ENCODE results near the gene ANAPC2. TPM values are rescaled to one million over a fixed set of nuclear protein-coding genes. Genes with fewer than 3 reads are reported as not detected.

Gene ANAPC2
- total RNA-seq, 1 experiment from 2014 or later, result 16.8 TPM

DNA sequence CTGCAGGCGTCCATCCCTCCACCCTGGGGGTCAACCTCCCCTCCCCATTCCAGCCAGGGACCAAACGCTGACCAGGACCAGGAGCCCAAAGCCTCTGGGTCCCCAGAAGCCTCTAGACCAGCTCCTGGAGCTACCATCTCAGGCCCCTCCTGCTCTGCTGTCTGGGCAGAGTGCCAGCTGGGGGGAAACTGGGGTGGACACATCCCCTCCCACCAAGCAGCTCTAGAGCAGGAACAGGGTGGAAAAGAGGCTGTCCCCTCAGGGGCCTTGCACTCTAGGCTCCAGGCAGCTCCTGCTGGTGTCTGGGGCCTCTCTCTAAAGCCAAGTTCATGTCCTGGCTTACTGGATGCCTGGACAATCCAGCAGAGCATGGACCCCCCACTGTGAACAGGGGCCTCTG lies 4.5 kb upstream of the ANAPC2 start:
- Histone ChIP-seq H3K36me3 (ENCODE audit: insufficient read depth, low read length) (no peaks in the 10 kb centered on the region), H3K27me3 (ENCODE audit: low read length) (no peaks in the 10 kb centered on the region), H3K4me2 (ENCODE audit: low read depth, low read length, poor library complexity, severe bottlenecking) (no peak overlapping the region), H3K4me1 (ENCODE audit: low read length) (peaks cover 25% of the 10 kb centered on the region), H3K9ac (ENCODE audit: low read length) (no peak overlapping the region), H3K4me3 (ENCODE audit: low read length) (no peak overlapping the region), H3K9me3 (ENCODE audit: low read length) (no peaks in the 10 kb centered on the region), H3K9me2 (replicated peaks; ENCODE audit: insufficient read depth, low read length) (no peaks in the 10 kb centered on the region), H2AFZ (ENCODE audit: low read length) (no peak overlapping the region), H3K79me2 (ENCODE audit: low read length) (peaks cover 45% of the 10 kb centered on the region), H4K20me1 (ENCODE audit: insufficient read depth, low read depth, low read length) (peaks cover 20% of the 10 kb centered on the region; the same call in 1 of the 2 replicates), H3K27ac (ENCODE audit: low read length) (no peak overlapping the region)
- no peak for DNase-seq

DNA sequence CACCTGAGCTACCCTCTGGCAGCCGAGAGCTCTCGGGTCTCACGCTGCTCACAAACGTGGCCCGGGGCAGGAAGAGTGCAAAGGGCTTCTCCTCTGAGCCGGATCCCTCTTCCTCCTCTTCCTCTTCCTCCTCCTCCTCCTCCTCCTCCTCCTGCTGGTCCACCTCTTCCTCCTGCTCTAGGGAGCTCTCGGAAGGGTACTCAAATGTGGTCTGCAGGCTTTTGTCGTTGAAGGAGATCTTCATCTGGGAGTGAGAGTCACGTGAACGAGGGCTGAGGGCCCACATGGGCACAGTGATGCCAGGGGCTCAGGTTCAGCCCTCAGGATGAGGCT lies 4.1 kb upstream of the ANAPC2 start:
- Histone ChIP-seq H3K36me3 (ENCODE audit: insufficient read depth, low read length) (no peaks in the 10 kb centered on the region), H3K9me3 (ENCODE audit: low read length) (no peaks in the 10 kb centered on the region), H3K27me3 (ENCODE audit: low read length) (no peaks in the 10 kb centered on the region), H4K20me1 (ENCODE audit: insufficient read depth, low read depth, low read length) (peaks cover 24% of the 10 kb centered on the region), H2AFZ (ENCODE audit: low read length) (no peak overlapping the region), H3K9me2 (replicated peaks; ENCODE audit: insufficient read depth, low read length) (no peaks in the 10 kb centered on the region), H3K4me2 (ENCODE audit: low read depth, low read length, poor library complexity, severe bottlenecking) (no peak overlapping the region), H3K79me2 (ENCODE audit: low read length) (peaks cover 45% of the 10 kb centered on the region), H3K27ac (ENCODE audit: low read length) (no peak overlapping the region), H3K4me1 (ENCODE audit: low read length) (peaks cover 25% of the 10 kb centered on the region), H3K9ac (ENCODE audit: low read length) (no peak overlapping the region), H3K4me3 (ENCODE audit: low read length) (no peak overlapping the region)
- DNase-seq, result no peak

DNA sequence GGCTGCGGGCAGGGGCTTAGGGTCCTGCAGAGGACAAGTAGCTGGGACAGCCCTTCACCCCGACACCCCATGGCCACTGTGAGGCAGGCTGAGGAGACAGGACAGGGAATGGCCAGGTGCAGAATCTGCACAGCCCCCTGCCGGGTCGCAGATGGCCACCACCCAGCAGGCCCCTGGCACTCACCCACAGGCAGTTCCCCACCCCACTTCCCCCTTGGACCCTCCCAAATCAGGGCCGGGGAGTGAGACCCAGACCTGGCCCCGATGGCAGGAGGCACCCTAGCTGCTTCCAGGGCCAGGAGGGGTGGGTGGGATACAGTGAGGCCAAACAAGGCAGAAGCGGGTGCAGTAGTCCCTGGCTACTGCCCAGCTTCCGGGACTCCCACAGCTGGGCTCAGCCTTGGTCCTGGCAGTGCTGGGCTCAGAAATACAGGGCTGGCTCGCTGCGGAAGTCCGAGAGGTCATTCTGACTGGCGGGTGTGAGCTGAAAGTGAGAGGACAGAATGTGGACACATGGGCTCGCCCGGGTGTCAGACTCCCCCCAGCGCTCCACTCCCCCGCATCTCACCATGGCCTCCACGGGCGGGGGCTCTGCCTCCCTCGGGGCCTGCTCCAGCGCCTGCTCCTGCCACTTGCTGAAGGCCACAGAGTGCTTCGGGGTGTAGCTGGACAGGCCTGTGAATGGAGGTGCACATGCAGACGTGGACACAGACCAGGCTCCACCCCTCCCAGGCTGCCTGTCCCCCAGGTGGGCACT lies 3.5 kb upstream of the ANAPC2 start:
- Histone ChIP-seq H4K20me1 (ENCODE audit: insufficient read depth, low read depth, low read length) (peaks cover 26% of the 10 kb centered on the region), H3K27me3 (ENCODE audit: low read length) (no peaks in the 10 kb centered on the region), H3K9me2 (replicated peaks; ENCODE audit: insufficient read depth, low read length) (no peaks in the 10 kb centered on the region), H3K4me3 (ENCODE audit: low read length) (no peak overlapping the region), H3K79me2 (ENCODE audit: low read length) (peaks cover 46% of the 10 kb centered on the region), H3K9me3 (ENCODE audit: low read length) (no peaks in the 10 kb centered on the region), H3K9ac (ENCODE audit: low read length) (no peak overlapping the region), H3K4me1 (ENCODE audit: low read length) (peaks cover 28% of the 10 kb centered on the region), H3K4me2 (ENCODE audit: low read depth, low read length, poor library complexity, severe bottlenecking) (no peak overlapping the region), H3K36me3 (ENCODE audit: insufficient read depth, low read length) (no peaks in the 10 kb centered on the region), H3K27ac (ENCODE audit: low read length) (no peak overlapping the region), H2AFZ (ENCODE audit: low read length) (no peak overlapping the region)
- no peak for DNase-seq

DNA sequence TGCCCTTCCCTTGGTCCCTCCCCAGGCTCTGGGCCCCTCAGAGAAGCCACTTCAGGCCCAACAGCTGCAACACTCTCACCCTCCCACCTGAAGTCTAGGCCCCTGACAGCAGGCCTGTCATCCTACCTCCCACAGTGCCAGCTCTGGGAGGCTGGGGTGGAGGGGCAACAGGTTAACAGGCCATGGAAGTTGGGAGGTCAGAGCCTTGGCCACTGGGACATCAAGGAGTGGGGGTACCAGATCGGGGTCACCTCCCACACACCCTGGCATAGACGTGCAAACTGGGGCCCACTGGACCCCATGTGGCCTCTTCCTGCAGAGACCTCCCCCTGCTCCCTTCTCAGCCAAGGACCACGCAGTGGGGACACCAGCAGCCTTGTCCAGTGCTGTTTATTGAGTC lies 2.9 kb upstream of the ANAPC2 start:
- H3K27me3 ChIP-seq (ENCODE audit: low read length), result no peaks in the 10 kb centered on the region
- peaks cover 26% of the 10 kb centered on the region for H4K20me1 ChIP-seq (ENCODE audit: insufficient read depth, low read depth, low read length)
- H3K4me2 ChIP-seq (ENCODE audit: low read depth, low read length, poor library complexity, severe bottlenecking), result peak overlapping the region; percentile 77
- H3K9me3 ChIP-seq (ENCODE audit: low read length), result no peaks in the 10 kb centered on the region
- no peak overlapping the region for H3K9ac ChIP-seq (ENCODE audit: low read length)
- H3K4me1 ChIP-seq (ENCODE audit: low read length), result peaks cover 32% of the 10 kb centered on the region
- DNase-seq, result peak; percentile 41
- H3K79me2 ChIP-seq (ENCODE audit: low read length), result peaks cover 44% of the 10 kb centered on the region
- H3K36me3 ChIP-seq (ENCODE audit: insufficient read depth, low read length), result no peaks in the 10 kb centered on the region
- H3K27ac ChIP-seq (ENCODE audit: low read length), result no peak overlapping the region
- H3K4me3 ChIP-seq (ENCODE audit: low read length), result no peak overlapping the region
- no peak overlapping the region for H2AFZ ChIP-seq (ENCODE audit: low read length)
- H3K9me2 ChIP-seq (replicated peaks; ENCODE audit: insufficient read depth, low read length), result no peaks in the 10 kb centered on the region

DNA sequence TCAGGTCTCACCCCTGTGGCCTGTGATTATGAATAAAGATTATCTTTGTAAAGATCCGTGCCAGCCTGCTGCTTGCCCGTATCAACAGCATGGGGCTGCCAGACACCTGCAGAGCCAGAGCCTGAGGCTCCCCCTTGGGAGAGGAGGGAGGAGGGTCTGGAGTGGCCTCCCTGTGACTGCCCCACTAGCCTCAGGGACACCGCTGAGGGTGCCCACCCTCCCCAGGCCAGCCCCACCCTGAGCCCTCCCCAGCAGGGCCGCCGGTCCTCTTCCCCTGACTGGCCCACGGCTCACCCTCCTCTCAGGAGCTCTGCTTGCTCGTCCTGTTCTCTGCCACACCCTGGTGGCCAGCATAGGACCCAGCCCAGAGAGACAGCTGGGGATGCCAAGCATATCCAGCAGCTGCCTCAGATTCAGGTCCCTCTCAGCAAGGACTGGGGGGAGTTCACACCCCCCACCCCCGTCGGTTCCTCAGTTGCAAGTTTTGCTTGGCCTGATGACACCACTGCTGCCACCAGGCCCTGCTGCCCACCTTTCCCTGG lies 2.0 kb upstream of the ANAPC2 start:
- Histone ChIP-seq H3K79me2 (ENCODE audit: low read length) (peaks cover 41% of the 10 kb centered on the region), H3K27ac (ENCODE audit: low read length) (no peak overlapping the region), H3K27me3 (ENCODE audit: low read length) (no peaks in the 10 kb centered on the region), H3K4me1 (ENCODE audit: low read length) (peaks cover 32% of the 10 kb centered on the region), H3K36me3 (ENCODE audit: insufficient read depth, low read length) (no peaks in the 10 kb centered on the region), H3K9me3 (ENCODE audit: low read length) (no peaks in the 10 kb centered on the region), H2AFZ (ENCODE audit: low read length) (no peak overlapping the region), H4K20me1 (ENCODE audit: insufficient read depth, low read depth, low read length) (peaks cover 24% of the 10 kb centered on the region), H3K9ac (ENCODE audit: low read length) (peak overlapping the region; percentile 86), H3K9me2 (replicated peaks; ENCODE audit: insufficient read depth, low read length) (no peaks in the 10 kb centered on the region), H3K4me2 (ENCODE audit: low read depth, low read length, poor library complexity, severe bottlenecking) (peak overlapping the region; percentile 77), H3K4me3 (ENCODE audit: low read length) (peak overlapping the region; percentile 87)
- DNase-seq, result peak; percentile 60

DNA sequence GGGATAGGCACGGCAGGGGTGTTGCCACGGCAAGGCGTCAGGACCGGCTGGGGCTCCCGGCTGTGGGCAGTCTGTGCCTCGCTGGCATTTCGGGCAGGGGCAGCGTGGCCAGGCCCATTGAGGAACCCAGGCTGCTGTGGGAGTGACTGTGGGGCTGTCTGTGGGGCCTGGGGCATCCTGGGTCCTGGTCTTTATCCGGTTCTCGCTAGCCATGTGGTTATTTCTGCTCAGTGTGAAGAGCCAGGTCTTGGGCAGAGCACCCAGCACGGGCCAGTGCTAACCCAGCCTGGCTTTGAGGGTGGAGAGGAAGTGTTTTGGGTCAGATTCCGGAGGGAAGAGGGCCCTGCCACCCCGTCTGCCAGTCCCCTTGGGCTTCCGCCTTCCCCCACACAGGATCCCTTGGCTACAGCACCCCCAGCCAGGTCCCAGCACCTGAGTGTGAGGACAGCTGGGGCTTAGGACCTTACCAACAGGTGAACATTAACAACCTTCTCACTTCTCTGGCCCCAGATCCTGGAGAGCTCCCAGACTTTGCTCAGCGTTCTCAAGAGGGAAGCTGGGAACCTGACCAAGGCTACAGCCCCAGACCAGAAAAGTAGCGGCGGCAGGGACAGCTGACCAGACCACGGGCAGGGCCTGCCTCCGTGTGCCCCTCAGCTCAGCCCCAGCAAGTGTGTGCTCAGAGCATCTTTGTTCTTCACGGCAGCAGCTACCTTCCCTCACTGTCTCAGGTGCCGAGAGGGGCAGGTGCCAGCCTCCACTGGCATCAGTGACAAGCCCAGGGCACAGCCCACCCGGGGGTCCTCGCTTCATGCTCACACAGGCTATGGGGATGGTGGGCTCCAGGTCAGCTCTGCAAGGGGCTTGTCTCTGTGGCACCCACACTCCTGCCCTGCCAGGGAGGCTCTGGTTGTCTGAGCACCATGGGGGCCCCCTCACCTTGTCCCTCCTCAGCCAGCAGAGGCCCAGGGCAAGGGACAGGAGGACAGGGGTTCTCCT lies 1.2 kb upstream of the ANAPC2 start:
- Histone ChIP-seq H3K79me2 (ENCODE audit: low read length) (peaks cover 34% of the 10 kb centered on the region), H4K20me1 (ENCODE audit: insufficient read depth, low read depth, low read length) (peaks cover 22% of the 10 kb centered on the region), H3K9me3 (ENCODE audit: low read length) (no peaks in the 10 kb centered on the region), H3K36me3 (ENCODE audit: insufficient read depth, low read length) (no peaks in the 10 kb centered on the region), H3K9me2 (replicated peaks; ENCODE audit: insufficient read depth, low read length) (no peaks in the 10 kb centered on the region), H3K27me3 (ENCODE audit: low read length) (no peaks in the 10 kb centered on the region), H3K4me2 (ENCODE audit: low read depth, low read length, poor library complexity, severe bottlenecking) (peak overlapping the region; percentile 77), H3K4me1 (ENCODE audit: low read length) (peaks cover 32% of the 10 kb centered on the region), H3K4me3 (ENCODE audit: low read length) (peak overlapping the region; percentile 87), H2AFZ (ENCODE audit: low read length) (no peak overlapping the region), H3K27ac (ENCODE audit: low read length) (peak overlapping the region; percentile 75), H3K9ac (ENCODE audit: low read length) (peak overlapping the region; percentile 86)
- no peak for DNase-seq

DNA sequence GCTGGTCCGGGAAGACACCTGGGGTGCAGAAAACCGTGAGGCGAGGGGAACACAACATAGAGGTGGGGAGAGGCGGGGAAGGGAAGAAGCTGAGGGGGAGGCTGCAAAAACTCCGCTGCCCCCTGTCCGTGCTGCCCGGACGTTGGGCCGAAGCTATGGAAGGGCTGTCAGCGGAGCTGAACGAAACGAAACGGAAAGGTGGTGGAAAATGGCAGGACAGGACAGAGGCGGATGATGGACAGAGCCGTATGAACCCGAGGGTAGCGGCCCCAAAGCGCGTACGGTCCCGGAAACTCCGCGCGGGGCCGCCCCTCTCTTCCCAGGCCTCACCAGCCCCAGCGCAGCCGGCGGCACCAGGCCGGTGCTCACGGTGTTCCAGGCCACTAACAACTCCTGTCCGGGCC lies 272 bp downstream of the ANAPC2 start:
- H3K27me3 ChIP-seq (ENCODE audit: low read length), result no peaks in the 10 kb centered on the region
- H3K9ac ChIP-seq (ENCODE audit: low read length), result peak overlapping the region; percentile 86
- DNase-seq, result peak; percentile 40
- H3K4me1 ChIP-seq (ENCODE audit: low read length), result peaks cover 32% of the 10 kb centered on the region
- peaks cover 33% of the 10 kb centered on the region for H3K79me2 ChIP-seq (ENCODE audit: low read length)
- H3K4me3 ChIP-seq (ENCODE audit: low read length), result peak overlapping the region; percentile 87
- H4K20me1 ChIP-seq (ENCODE audit: insufficient read depth, low read depth, low read length), result peaks cover 22% of the 10 kb centered on the region
- no peaks in the 10 kb centered on the region for H3K9me2 ChIP-seq (replicated peaks; ENCODE audit: insufficient read depth, low read length)
- H3K9me3 ChIP-seq (ENCODE audit: low read length), result no peaks in the 10 kb centered on the region
- peak overlapping the region; percentile 77 for H3K4me2 ChIP-seq (ENCODE audit: low read depth, low read length, poor library complexity, severe bottlenecking)
- H2AFZ ChIP-seq (ENCODE audit: low read length), result no peak overlapping the region
- H3K27ac ChIP-seq (ENCODE audit: low read length), result no peak overlapping the region
- no peaks in the 10 kb centered on the region for H3K36me3 ChIP-seq (ENCODE audit: insufficient read depth, low read length)

DNA sequence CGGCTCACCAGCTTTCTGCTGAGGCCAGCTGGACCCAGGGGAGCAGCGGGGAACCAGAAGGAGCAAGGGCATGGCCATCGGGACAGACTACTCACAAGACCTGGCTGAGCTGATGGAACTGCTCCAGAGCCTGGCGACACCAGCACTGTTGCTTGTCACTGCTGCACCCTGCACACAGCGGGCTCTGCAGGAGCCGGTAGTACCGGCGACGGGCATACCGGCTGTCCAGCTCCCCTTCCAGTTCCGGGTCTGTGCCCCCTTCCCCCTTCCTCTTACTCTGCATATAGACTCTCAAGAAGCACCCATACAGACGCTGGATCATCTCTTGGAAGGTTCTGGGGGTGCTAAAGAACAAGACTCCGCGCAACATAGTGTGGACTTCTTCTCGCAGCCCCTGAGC lies 974 bp downstream of the ANAPC2 start:
- H3K9me3 ChIP-seq (ENCODE audit: low read length), result no peaks in the 10 kb centered on the region
- peaks cover 22% of the 10 kb centered on the region for H4K20me1 ChIP-seq (ENCODE audit: insufficient read depth, low read depth, low read length)
- H3K4me3 ChIP-seq (ENCODE audit: low read length), result peak overlapping the region; percentile 87
- no peaks in the 10 kb centered on the region for H3K9me2 ChIP-seq (replicated peaks; ENCODE audit: insufficient read depth, low read length)
- H3K4me1 ChIP-seq (ENCODE audit: low read length), result peaks cover 32% of the 10 kb centered on the region
- no peaks in the 10 kb centered on the region for H3K36me3 ChIP-seq (ENCODE audit: insufficient read depth, low read length)
- H2AFZ ChIP-seq (ENCODE audit: low read length), result no peak overlapping the region
- H3K4me2 ChIP-seq (ENCODE audit: low read depth, low read length, poor library complexity, severe bottlenecking), result peak overlapping the region; percentile 77
- DNase-seq, result no peak
- peaks cover 33% of the 10 kb centered on the region for H3K79me2 ChIP-seq (ENCODE audit: low read length)
- H3K27me3 ChIP-seq (ENCODE audit: low read length), result no peaks in the 10 kb centered on the region
- H3K9ac ChIP-seq (ENCODE audit: low read length), result peak overlapping the region; percentile 86
- no peak overlapping the region for H3K27ac ChIP-seq (ENCODE audit: low read length)

Measured in Karpas-422 (cell line).